Inflammatory macrophage (primary cell): ENCODE results near the gene PRKAR1B.

Experiments used
- DNase-seq, 2 donors: peaks; one replicate each; pipeline ENCODE4 v3.0.0-alpha.2; 2020 to 2022

PRKAR1B gene

DNA sequence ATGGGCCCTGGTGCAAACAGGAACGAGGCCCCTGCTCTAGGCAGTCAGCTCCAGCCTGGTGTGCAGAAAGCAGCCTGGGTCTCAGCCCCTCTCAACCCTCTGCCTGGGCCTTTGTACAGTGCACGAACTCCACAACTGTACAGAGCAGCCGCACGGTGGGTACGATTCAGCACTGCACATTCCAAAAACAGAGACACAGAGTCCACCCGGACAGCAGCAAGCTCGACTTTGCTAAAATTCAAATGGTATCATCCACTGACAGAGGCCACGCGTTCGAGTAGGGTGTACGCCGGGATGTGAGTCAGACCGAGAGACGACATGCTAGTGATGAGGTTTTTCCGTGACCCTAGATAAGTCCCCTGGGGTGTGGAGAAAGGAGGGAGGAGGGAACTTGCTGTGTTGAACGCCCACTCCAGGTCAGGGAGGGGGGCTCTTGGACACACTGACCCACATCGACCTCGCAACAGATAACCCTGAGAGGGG is 141.8 kb downstream of the PRKAR1B start:
- no peak for DNase-seq

GRCh38 chr7:584820-585219 is 142.3 kb downstream of the PRKAR1B start:
- no peak for DNase-seq

- peak; percentile 63 to 74 for DNase-seq
Observed at GRCh38 chr7:584122-584465, 143.0 kb downstream of the PRKAR1B start.

- no peak for DNase-seq
Observed at GRCh38 chr7:583410-584121, 143.5 kb downstream of the PRKAR1B start.

GRCh38 chr7:582931-583330 is 144.2 kb downstream of the PRKAR1B start:
- DNase-seq: no peak

DNA sequence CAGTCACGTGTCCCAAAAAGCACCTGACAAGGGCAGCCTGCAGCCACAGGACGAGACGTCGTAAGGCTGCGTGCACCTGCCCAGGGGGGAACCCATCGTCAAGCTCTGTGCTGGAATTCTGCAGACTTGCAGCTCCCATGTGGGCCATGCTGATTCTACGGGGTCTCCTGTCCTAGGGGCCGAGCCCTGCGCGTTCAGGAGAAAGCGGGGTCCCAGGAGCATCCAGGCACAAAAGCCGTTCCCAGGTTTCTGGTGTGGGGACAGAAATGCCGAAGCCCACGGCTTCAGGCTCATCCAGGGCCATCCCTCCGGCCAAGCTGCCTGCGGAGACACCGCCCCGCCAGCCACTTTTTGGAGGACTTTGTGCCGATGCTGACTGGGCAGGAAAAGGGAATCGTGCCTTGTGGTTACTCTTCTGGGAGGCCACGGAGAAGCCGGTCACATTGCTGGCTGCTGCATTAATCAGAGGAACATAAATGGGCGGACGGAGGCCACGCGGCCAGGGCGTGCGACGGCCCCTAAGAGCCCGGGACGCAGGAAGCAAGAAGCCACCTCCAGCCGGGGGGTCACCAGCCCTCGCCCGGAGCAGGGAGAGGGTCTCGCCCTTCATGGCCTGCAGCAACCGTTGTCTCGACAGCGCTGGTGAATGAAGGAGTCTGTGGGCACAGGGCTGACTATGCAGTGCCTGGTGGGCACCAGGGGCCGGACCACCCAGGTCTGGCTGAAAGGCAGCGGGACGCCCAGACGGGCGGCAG is 144.8 kb downstream of the PRKAR1B start:
- DNase-seq: no peak

DNA sequence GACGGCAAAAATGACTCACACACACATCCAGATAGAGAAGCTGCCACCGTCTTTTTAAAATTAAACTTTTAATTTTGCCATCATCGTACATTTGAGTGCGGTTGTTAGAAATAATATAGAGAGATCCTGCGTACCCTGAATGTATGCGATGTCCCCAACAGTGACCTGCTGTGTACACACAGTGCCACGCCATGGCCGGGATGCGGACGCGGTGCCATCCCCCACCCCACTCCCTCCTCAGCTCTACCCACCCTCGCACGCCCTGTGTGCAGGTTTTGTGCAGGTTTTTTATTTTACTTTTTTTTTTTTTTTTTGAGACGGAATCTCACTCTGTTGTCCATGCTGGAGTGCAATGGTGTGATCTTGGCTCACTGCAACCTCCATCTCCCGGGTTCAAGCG is 148.7 kb downstream of the PRKAR1B start:
- DNase-seq: no peak

- no peak for DNase-seq
Observed at GRCh38 chr7:577741-578370, 149.2 kb downstream of the PRKAR1B start.

DNA sequence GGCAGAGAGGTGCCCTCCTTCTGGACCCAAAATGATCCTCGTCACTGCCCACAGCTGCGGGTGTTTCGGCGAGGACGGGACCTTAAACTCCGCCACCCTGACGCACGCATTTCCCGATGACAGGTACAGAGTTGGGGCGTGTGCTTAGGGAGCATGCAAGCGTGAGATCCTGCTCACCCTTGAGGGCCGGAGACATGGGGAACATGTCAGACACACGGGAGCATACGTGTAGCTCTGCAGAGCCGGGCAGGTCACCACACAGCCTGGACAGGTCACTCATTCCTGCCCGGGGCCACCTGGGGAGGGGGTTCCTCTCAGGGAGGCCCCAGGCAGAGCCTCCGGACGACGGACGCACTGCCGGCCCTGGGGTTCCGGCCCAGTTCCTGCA is 149.8 kb downstream of the PRKAR1B start:
- no peak for DNase-seq

GRCh38 chr7:576524-577277 is 150.4 kb downstream of the PRKAR1B start:
- DNase-seq: no peak

DNA sequence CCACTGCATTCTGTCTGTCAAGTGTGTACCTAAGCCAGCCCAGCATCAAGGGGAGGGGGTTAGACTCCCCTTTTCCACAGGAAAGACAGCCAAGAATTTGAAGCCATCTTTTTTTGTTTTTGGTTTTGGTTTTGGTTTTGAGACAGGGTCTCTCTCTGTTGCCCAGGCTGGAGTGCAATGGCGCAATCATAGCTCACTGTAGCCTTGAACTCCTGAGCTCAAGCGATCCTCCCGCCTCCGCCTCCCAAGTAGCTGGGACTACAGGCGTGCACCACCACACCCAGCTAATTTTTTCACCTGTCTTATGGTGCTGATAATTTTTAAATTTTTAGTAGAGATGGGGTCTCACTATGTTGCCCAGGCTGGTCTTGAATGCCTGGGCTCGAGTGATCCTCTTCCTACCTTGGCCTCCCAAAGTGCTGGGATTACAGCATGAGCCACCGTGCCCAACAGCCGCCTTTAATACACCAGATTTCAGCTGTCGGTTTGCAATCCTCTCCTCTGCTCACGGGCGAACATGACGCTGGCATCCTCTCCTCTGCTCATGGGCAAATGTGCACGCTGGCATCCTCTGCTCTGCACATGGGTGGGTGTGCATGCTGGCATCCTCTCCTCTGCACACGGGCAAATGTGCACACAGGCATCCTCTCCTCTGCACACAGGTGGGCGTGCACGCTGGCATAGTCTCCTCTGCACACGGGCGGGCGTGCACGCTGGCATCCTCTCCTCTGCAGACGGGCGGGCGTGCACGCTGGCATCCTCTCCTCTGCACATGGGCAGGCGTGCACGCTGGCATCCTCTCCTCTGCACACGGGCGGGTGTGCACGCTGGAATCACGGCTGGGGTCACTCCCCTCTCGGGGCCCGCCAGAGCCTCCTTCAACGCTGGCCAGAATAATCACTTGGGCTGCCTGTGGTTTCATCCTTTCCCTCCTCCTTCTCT is 151.4 kb downstream of the PRKAR1B start:
- DNase-seq: no peak

GRCh38 chr7:574661-575395 is 152.3 kb downstream of the PRKAR1B start:
- no peak for DNase-seq

DNA sequence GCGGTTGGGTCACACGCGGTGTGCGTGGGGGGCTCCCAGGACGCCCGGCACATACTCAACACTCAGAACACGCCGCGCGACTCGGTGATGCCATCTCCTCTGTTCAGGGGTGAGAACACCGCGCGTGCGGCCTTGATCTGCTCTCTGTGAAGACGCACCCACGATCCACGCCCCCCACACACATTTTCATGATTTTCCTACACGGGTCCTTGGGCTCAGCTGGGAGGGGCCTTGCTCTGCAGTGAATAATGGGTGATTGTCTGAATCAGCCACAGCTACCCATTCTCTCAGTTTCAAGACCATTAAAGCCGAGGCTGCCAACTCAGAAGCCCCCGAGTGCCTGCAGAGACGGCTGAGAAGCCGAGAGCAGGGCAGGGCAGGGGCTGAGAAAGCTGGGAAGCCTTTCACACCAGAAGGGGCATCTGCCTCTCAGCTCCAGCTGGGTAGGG is 153.1 kb downstream of the PRKAR1B start:
- DNase-seq: no peak

- no peak for DNase-seq
Observed at GRCh38 chr7:573269-573932, 153.7 kb downstream of the PRKAR1B start.

DNA sequence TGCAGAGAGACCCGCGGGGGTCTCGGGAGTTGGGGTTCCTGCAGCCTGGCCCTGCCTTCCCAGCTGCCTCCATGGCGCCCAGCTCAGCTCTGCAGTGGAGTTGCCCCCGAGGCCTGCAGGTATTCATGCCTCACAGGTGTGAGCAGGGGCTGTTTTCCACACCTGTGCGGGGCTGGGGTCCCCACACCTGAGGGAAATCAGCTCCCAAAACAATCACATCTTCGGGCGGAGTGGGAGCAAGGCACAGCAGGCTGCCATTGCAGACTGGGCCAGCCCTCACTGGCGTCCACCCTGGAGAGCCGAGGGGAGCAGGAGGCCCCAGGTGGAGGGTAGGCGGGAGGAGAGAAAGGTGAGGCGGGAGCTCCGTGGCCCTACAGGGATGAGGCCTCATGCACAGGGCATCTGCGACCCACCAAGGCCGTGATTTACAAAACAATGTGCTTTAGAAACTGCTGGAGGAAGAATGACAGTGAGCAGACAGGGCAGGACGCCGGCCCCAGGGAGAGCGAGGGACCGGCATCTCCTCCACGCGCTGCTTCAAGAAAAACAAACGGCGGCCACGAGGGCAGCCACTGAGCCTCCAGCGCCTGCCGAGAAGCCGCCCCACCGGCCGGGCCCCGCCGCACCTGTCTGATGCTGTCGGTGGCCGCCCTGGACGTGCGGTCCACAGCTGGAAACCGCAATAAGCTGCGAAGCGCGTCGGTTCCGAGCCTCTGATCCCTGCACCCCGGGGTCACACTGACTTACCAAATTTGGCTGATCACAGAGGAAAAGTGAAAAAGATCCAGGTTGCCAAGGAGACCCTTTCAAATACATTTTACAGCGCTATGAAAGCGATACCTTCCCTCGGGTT is 154.4 kb downstream of the PRKAR1B start:
- no peak for DNase-seq

DNA sequence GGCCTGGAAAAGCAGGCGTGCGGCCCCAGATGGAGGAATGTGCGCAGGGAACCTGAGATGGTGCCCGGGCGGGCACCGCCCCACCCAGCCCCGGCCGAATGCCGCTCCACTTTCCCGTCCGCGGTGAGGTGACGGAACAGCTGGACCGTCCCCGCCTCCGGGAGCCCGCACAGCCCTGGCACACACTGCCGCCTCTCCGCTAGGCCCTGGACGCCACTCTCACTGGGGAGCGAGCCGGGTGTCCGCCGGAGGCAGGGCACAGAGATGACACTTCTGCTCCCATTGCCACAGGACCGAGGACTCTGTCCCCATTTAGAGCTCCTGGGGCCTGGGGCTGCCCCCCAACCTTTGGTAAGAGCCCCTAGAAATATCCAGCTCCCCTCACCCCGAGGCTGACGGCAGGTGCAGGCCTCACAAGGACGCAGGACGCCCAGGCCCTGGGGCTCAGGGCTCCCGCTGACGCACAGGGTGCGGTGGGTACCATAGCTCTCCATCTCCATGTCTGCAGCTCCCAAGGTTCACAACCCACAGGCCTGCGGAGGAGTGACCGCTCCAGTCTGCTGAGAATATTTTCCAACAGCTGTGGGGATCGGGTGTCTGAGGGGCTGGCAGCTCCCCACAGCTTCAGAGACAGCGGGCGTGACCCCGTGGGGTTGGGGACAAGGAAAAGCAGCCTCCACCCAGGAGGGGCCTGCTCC is 155.2 kb downstream of the PRKAR1B start:
- DNase-seq: no peak

GRCh38 chr7:571096-571717 is 155.9 kb downstream of the PRKAR1B start:
- no peak for DNase-seq

GRCh38 chr7:570801-571070 is 156.3 kb downstream of the PRKAR1B start:
- DNase-seq: no peak
